GM18519 (cell line): ENCODE data around the gene ATAD3A.

Source experiments
- ATAC-seq: cut with Tn5 transposase; IDR thresholded peaks from one replicate; pipeline ENCODE4 v1.9.1; 2021; ENCODE audit warnings: mild to moderate bottlenecking, moderate library complexity; ENCODE audit not compliant: unreplicated experiment, low FRiP score

The ATAD3A gene

DNA sequence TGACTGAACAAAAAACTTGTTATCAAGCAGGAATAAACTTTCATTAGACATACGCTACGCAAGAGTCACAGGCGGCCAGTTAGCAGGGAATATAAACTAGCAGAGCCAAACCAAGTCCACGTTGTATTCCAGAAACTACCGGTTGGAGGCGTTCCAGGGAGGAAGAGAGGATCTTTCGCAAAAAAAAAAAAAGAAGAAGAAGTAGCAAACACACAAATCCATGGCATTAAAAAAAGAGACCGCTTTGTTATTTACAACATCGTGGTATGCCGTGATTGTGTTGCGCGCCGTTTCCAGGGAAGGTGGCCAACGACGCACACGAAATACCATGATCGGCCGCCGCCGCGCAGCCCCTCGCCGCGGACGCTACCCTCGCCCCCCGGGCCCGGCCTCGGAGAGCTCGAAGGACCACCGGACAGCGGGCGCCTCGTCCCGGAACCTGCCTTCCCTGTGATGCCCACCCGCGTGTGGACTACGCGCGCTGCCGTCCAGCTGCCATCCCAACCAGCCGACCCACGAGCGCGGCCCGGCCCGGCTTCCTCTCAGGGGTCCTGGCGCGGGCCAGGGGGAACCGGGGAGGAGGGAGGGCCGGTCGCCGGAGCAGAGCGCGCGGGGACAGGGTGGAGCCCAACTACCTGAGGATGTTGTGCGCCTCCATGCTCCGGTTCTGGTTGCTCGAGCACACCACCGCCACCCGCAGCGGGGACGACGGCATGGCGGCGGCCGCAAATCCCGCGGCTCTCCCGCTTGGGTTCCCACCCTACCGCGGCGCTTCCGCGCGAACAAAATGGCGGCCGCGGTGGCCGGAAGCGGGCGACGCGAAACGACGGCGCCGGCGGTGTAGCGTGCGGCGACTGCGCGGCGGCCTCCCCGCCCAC lies 62.1 kb downstream of the ATAD3A start:
- ATAC-seq, result peak; percentile 52

DNA sequence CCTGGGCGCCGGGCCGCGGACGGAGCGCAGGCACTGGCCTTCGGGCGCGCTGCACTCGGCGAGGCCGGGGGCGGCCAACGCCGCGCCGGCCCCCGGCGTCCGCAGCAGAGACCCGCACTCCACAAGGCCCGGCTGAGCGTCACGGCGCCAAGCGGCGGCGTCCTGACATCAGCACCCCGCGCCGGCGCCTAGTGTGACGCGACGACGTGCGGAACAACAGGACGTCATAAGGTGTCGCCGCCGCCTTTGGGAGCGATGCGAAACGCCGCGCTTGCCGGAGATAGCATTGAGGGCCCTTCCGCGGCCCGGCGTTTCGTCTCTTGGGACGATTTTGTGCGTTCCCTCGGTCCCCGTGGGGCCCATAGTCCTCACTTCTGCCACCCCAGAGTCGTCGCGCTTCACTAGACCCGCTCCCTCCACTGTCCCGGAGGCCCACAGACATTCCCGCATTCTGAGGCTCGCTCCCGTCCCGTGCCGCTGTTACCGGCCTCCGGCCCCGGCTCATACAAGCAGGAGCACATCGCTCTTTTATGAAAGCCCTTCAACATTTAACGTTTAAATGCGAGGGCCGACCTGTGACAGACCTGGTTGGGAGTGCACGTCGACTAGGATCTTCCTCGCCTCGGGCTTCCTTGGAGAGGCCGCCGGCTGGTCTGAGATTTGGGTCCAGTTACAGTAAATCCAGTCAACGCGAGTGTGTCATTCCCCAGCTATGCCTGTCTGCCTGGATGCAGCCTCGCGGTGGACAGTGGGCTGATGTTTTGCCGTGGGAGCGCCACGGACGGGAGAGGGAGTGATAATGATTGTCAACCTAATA lies 63.0 kb downstream of the ATAD3A start, which contains the start of gene SSU72:
Gene SSU72 (minus strand): TSS at position 143 of the 817 bp plus-strand sequence. CDS start 306 bp downstream, outside the sequence.
- ATAC-seq, result peak; percentile 58

DNA sequence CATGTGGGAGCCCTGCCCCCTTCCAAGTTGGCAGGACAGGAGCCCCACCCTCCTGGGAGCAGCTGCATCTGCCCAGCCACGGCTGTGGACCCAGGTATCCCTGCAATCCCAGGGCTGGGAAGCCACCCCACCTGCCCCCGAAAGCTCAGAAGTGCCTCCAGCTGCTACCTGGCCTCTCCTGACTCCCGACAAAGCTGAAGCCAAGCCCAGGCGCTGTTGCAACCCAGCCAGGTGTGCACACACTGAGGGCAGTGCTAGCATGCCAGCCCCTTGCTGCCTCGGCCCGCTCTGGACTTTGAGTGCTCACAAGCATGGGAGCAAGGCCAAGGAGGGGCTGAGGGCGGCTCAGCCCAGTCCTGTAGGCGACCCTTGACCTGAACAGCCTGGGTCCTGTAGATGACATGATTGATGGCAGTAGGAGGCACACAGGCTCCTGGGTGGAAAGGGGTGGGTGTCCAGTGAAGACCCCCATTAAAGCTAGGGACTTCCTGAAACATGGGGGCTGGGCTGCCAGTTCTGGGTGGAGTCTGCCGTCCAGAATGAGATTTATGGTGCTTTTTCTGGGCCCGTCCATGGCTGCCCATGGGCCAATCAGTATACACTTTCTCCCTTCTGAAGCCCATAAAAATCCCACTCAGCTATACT lies 65.5 kb downstream of the ATAD3A start:
- no peak for ATAC-seq

DNA sequence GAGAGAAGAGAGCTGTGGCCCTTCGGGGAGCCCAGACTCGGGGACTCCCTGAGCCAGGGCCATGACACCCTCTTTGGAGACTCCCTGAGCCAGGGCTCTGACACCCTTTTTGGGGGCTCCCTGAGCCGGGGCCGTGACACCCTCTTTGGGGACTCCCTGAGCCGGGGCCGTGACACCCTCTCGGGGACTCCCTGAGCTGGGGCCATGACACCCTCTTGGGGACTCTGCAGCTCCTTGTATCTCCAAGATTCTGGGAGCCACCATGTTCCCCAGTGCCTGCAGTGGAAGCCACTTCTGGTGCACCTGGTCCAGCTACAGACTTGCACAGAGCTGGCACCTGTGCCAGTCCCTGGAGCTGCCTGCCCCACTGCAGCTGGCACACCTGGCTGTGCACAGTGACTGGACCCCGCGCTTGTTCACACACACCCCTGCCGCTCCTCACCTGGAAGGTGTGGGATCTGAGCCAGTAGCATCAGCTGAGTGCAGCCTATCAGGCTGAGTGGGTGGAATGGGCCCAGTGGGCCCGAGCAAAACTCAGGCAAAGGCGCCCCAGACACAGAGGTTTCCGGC lies 66.5 kb downstream of the ATAD3A start:
- ATAC-seq, result no peak

DNA sequence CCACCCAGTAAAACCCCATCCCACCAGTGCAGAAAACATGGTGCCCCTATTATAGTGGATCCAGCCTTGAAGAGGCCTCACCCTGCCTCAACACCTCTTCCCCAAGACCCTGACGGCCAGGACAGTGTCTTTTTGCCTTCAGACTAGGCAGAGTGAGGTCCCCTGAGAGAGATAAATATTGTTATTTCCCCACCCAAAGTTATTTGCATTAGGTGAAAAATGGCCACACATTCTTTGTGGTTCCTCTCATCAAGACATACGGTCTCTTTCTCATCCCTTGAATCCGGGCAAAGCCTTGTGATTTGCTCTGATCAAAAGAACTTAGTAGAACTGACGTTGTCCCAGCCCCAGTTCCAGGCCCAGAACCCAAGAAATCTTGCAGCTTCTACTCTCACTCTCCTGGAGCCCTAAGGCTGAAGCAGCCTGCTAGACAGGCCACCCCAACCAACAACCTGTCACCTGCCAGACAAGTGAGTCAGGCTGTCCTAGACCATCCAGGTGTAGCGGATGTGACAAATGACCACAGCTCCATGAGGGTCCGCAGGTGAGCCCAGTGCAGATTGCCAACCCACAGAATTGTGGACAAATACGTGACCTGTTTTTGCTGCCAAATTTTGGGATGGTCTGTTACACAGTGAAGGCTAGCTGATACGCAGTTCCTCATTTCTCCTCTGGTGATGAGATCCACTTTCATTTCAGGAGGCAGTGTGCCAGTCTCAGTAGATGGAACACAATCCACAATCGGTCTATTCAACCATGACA lies 70.8 kb downstream of the ATAD3A start:
- no peak for ATAC-seq

DNA sequence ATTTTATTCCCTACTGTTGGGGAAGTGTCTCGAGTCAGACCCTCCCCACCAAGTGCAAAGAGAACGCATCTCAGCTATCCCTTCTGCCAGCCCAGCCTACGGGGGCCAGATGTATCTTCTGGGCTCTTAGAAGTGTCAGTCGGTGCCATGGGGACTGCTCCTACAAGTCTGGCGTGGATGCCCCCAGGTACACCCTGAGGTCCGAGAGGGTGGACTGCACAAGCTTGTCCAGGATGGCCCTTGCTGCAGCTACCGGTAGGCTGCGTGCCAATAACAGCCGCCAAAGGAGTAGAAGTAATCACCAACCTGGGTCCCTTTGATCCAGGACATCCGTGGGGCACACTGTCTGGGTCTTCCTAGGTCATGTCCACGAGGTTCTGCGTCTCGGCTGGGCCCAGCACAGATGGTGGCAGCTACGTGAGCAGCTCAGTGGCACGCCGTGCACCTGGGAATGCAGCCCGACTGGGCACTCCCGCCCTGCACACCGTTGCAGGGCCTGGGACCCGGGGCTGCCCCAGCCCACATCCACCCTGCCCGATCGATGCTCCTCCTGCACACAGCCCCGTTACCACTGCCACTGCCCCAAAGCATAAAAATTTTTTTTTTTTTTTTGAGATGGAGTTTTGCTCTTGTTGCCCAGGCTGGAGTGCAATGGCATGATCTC lies 71.5 kb downstream of the ATAD3A start:
- ATAC-seq, result no peak
